Measurements from ENCODE around the gene EML1.

EML1 gene

GRCh38 chr14:99806836-99807235 is 13.6 kb downstream of the EML1 start:
- DNase-seq: no peak

GRCh38 chr14:99807413-99808153 is 14.4 kb downstream of the EML1 start:
- no peak for DNase-seq

DNA sequence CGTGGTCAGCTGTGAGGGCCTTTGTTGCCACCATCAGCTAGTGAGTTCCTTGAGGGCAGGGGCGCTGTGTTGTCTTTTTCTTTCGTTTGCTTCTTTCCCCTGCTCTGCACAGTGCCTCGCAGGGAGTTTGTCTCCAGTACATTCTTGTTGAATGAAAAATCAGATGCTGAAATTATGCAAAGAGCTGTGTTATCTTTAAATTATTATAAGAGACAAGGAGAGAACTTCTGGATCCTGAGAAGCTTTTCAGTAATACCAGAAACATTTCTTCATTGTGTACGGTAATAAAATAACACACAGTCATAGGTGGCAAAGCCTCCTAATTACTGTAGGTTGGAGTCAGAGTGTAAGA is 14.9 kb downstream of the EML1 start:
- no peak for DNase-seq

GRCh38 chr14:99808515-99808914 is 15.3 kb downstream of the EML1 start:
- DNase-seq: no peak

DNA sequence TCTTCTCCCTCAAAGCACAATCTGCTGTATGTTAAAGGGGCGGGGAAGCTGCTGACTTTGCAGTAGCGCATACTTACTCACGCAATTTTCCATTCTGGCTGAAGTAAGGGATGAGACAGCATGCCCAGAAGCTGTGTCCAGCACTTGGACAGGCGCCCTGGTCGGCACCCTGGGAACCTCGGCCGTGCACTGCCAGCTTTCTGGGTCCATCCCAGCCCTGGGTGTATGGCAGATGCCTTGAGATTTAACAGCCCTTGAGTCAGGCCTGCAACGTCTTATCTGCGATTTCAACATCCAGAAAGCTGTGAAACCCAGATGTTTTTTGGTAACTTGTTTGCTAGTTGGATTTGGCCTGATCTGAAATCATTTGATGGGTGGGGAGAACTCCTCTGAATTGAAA is 16.1 kb downstream of the EML1 start:
- no peak for DNase-seq

GRCh38 chr14:99809859-99810558 is 16.8 kb downstream of the EML1 start:
- DNase-seq: no peak

DNA sequence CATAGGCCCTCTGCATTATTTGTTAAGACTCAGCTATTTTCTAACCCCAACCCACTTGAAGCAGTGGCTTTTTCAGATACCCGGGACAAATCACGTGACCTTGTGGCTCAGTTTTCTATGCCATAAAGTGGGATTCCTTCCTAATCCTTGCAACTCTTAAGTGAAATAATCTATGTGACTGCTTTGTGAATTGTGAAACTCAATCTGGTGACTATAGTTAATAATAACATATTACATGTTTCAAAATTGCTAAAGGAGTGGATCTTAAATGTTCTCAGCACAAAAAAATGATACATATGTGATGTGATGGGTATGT is 17.3 kb downstream of the EML1 start:
- DNase-seq: no peak

GRCh38 chr14:99812096-99812750 is 19.0 kb downstream of the EML1 start:
- DNase-seq: no peak

- DNase-seq: no peak
Measured at GRCh38 chr14:99812892-99813291, 19.7 kb downstream of the EML1 start.

DNA sequence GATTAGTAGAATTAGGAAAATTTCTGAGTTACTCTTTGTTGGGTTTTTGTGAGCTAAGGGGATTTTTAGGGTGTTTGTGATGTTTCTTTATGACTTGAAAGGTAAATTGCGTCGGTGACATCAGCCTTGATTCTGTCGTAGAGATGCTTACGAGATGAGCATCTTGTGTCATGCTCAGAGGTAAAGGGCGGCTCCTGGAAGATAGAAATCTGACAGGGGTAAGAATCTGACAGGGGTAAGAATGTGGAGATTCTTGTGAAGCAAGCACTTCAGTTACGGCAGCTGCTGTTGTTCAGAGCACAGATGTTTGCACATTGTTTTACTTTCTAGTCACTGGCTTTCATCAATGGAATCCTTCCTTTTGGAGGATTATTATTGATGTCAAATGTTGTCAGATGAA is 22.5 kb downstream of the EML1 start:
- no peak for DNase-seq

DNA sequence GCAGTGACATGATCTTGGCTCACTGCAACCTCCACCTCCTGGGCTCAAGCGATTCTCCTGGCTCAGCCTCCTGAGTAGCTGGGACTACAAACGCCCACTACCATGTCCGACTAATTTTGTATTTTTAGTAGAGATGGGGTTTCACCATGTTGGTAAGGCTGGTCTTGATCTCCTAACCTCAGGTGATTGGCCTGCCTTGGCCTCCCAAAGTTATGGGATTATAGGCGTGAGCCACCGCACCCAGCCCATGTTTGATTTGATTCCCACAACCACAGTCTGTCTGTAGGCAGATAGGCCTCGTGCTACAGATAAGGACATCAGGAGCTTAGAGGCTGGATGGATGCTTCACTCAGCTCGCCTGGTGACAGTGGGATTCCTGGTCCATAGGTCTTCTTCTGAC is 23.0 kb downstream of the EML1 start:
- DNase-seq: no peak

DNA sequence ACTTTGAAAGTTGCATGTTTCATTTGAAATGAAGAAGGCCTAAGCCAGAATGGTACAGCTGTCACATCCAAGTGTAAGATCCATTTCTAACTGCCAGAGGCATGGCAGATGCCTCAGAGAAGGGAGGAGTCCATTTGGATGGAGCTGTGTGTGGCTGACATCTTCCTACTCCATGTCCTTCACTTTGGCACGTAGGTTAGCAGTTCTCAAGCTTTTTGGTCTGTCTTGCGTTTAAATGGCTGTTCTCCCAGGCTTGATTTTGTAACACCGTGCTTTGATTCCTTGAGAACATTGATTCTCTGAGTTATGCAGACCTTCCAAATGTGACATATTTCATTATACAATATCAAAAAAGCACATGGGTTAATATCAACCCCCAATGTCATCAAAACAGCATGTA is 23.4 kb downstream of the EML1 start:
- no peak for DNase-seq

GRCh38 chr14:99817331-99817730 is 24.1 kb downstream of the EML1 start:
- DNase-seq: no peak

GRCh38 chr14:99818503-99819036 is 25.4 kb downstream of the EML1 start:
- DNase-seq: no peak

DNA sequence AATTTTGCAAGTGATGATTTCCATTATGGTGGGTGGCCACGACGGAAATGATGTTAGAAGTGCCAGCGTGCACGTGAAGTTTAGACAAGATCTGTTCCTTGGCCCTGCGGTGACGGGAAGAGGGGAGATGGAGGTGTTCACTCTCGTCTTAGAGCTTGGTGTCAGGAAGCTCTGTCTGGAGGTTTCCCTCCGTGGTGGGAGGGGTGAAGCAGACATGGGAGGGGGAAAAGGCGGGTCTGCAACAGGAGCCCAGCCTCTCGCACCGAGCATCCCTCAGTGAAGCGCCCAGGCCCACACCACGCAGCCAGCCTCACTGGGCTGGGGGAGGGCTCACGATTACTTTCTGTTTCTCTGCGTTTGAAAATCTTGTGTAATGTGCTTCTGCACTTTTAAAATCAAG is 26.3 kb downstream of the EML1 start:
- DNase-seq: no peak

- no peak for DNase-seq
Measured at GRCh38 chr14:99820702-99821331, 27.6 kb downstream of the EML1 start.

DNA sequence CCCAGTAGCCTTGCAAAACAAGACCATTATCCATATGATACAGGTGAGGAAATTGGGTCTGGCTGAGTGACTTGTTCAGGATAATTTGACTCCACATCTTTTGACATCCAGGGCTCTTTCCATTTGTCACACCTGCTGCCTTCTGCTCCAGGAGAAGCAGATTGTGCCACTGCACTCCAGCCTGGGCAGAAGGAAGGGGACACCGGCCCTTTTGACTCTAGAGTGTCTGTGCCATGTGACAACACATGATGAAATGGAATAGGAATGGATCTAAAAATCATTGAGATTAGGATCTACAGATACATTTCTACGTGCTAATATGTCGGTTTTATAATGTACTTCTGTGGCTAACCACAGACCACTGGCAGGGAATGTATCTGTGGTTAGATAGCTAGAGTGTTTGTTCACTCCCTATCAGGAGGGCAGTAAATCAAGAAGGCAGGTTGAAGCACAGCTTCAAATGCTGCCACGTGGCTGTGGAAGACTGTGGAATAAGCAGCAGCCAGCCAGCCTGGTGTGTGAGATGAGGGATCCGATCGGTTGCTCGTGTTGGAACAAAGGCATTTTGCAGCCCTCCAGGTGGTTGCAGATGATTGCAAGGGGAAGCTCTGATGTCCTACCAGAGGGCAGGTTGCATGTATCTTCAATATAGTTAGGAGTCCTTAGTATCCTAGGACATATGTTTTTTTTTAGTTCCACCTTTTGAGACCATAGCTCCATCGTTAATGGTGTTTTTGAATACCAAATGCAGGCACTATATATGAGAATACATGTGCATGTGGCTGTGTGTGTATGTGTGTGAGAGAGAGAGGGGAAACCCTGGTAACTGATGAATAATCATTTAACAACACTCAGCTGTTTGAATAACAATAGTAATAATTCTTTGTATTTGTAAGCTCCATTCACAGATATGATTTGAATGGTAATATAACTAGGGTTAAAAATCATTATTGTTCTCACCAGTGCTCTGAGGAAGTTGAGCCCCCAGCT is 28.6 kb downstream of the EML1 start:
- DNase-seq: no peak

DNA sequence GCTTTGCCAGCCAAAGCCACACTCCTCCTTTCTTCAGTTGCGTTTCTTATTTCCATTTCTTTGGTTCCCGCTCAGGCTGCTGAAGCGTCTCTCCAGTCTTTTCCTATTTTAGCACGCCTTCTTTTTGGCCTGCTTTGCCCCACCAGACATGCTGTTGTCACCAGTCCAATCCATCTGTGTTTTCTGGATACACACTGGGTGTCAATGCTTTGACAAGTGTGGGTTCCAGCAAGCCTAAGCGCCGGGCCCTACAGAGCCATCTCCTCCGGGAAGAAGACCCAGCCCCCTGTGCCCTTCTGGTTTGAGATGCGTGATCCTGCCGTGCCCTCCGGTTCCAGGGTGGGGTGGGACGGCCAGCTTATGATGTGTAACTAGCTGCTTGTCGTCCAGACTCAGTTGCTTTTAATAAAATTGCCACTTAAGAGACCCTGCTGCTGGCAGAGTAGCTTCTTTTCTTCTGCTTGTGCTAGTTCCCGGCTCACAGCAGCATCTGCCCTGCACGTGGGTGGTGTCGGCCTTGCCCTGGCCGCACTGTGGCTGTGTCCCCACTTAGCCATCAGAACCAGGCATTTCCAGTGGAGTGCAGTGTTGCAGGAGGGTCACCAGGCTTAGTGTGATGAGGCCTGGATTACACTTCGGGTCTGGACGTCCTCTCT is 29.7 kb downstream of the EML1 start:
- DNase-seq: no peak

GRCh38 chr14:99824776-99825175 is 31.6 kb downstream of the EML1 start:
- no peak for DNase-seq

DNA sequence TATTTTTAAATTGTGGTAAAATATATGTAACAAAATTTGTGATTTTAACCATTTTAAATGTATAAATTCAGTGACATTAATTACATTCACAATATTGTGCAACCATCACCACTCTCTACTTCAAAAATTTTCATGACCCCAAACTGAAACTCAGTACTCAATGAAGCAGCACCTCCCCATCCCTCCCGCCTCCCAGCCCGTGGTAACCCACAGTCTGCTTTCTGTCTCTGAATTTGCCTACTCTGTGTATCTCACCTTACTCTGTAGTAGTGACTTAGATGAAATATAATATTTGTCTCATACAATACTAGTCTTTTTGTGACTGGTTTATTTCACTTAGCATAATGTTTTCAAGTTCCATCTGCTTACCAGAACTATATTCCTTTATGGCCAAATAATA is 36.2 kb downstream of the EML1 start:
- no peak for DNase-seq

DNA sequence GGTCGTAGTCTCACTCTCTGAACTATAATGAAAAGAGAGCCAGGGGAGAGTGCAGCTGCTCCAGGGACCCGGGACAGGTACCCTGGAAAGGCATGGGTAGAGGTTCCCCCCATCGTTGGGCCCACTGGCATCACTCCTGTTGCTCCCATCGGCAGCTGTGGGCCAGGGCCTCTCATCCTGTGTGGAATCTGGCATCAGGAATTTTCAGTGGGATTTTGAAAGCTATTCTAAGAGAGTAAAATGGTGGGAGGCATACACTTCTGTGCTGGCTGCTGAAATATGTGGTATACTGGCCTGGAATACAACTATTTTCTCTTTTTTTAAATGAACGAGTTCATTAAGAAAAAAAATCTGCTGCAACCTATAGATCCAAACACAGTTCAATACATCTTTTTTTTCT is 38.1 kb downstream of the EML1 start:
- DNase-seq: no peak
